PFSK-1 (cell line): ENCODE results near the gene MYO16.

Source experiments
- FOXP2 ChIP-seq: optimal IDR thresholded peaks from 2 replicates; pipeline ENCODE3; 2011; ENCODE audit warnings: borderline replicate concordance, control low read depth, inconsistent platforms; ENCODE audit not compliant: insufficient read depth; ENCODE audit errors: extremely low read length, extremely low read depth
- POLR2AphosphoS5 ChIP-seq: IDR thresholded peaks from 2 replicates; pipeline ENCODE4 v1.6.1; 2012; ENCODE audit warnings: low read depth, mild to moderate bottlenecking, control low read depth, low read length, moderate library complexity
- REST ChIP-seq, 2 experiments: IDR thresholded peaks; 2 replicates each; pipeline versions ENCODE4 v1.6.1 to v1.8.0; 2011 to 2012; ENCODE audit warnings: low read depth in 2 of 2, low read length in 2 of 2, control low read depth in 1 of 2, inconsistent platforms in 1 of 2, mild to moderate bottlenecking in 1 of 2, moderate library complexity in 1 of 2; ENCODE audit not compliant: insufficient read depth in 1 of 2
- SIN3A ChIP-seq: IDR thresholded peaks from 2 replicates; pipeline ENCODE4 v1.6.1; 2012; ENCODE audit warnings: mild to moderate bottlenecking, low read length, moderate library complexity, borderline replicate concordance; ENCODE audit not compliant: insufficient read depth
- TAF1 ChIP-seq: IDR thresholded peaks from 2 replicates; pipeline ENCODE4 v1.6.1; 2012; ENCODE audit warnings: low read length, control low read depth, borderline replicate concordance; ENCODE audit not compliant: insufficient read depth

MYO16 gene

GRCh38 chr13:109196948-109197347 lies 567.5 kb downstream of the MYO16 start:
- TF ChIP-seq TAF1 = no peak
- no peak for TF ChIP-seq FOXP2
- no peak for TF ChIP-seq POLR2AphosphoS5
- TF ChIP-seq REST (IDR thresholded peaks at IDR 0.05; ENCODE audit: insufficient read depth in 1 of 2, low read depth in 2 of 2, low read length in 2 of 2) = no peak
- TF ChIP-seq SIN3A = no peak

- TF ChIP-seq SIN3A = no peak
- no peak for TF ChIP-seq POLR2AphosphoS5
- no peak for TF ChIP-seq TAF1
- TF ChIP-seq REST (IDR thresholded peaks at IDR 0.05; ENCODE audit: insufficient read depth in 1 of 2, low read depth in 2 of 2, low read length in 2 of 2) = no peak
- no peak for TF ChIP-seq FOXP2
Observed at GRCh38 chr13:109198585-109198984, 569.2 kb downstream of the MYO16 start.

- TF ChIP-seq TAF1 (no peak), POLR2AphosphoS5 (no peak), SIN3A (no peak), REST (IDR thresholded peaks at IDR 0.05; ENCODE audit: insufficient read depth in 1 of 2, low read depth in 2 of 2, low read length in 2 of 2) (no peak), FOXP2 (no peak)
Observed at GRCh38 chr13:109199280-109199679, 569.9 kb downstream of the MYO16 start.

GRCh38 chr13:109200556-109200955 lies 571.1 kb downstream of the MYO16 start:
- TF ChIP-seq POLR2AphosphoS5 (no peak), TAF1 (no peak), REST (IDR thresholded peaks at IDR 0.05; ENCODE audit: insufficient read depth in 1 of 2, low read depth in 2 of 2, low read length in 2 of 2) (no peak), FOXP2 (no peak), SIN3A (no peak)

GRCh38 chr13:109203587-109203986 lies 574.2 kb downstream of the MYO16 start:
- no peak for TF ChIP-seq POLR2AphosphoS5
- TF ChIP-seq SIN3A = no peak
- no peak for TF ChIP-seq FOXP2
- no peak for TF ChIP-seq REST (IDR thresholded peaks at IDR 0.05; ENCODE audit: insufficient read depth in 1 of 2, low read depth in 2 of 2, low read length in 2 of 2)
- TF ChIP-seq TAF1 = no peak
